Chondrocyte (in vitro differentiated cells): Measurements from ENCODE around the gene SIRPB2. TPM values are rescaled to one million over a fixed set of nuclear protein-coding genes. Genes with fewer than 3 reads are reported as not detected.

ENCODE experiments used
- DNase-seq: peaks from one replicate; pipeline ENCODE4 v3.0.0; 2021; ENCODE audit warnings: mixed read lengths, low spot score
- H3K27ac Mint-ChIP-seq: one replicate; pipeline ENCODE4 v1.8.0; 2021; ENCODE audit warnings: mild to moderate bottlenecking, moderate library complexity, mixed read lengths; ENCODE audit not compliant: unreplicated experiment
- H3K27me3 Mint-ChIP-seq: 2 replicates; pipeline ENCODE4 v1.8.0; 2021; ENCODE audit warnings: low read depth, mixed read lengths
- H3K36me3 Mint-ChIP-seq: 2 replicates; pipeline ENCODE4 v1.8.0; 2021; ENCODE audit warnings: low read depth, mixed read lengths
- H3K4me1 Mint-ChIP-seq: 2 replicates; pipeline ENCODE4 v1.8.0; 2021; ENCODE audit warnings: low read depth, mild to moderate bottlenecking, mixed read lengths
- H3K4me3 Mint-ChIP-seq: one replicate; pipeline ENCODE4 v1.8.0; 2021; ENCODE audit warnings: mild to moderate bottlenecking, moderate library complexity, mixed read lengths; ENCODE audit not compliant: unreplicated experiment
- H3K9me3 Mint-ChIP-seq: 2 replicates; pipeline ENCODE4 v1.8.0; 2021; ENCODE audit warnings: low read depth, mixed read lengths
- total RNA-seq: library from RNA; stranded (reverse); gene quantifications from 3 replicates; pipeline ENCODE4 v1.2.1, GENCODE V29; 2021
- TF ChIP-seq, protein P1 (sequence below): fragments of 200-600 bp; sonication (generic); IDR thresholded peaks from 2 replicates; pipeline ENCODE4 v1.5.0; 2021; ENCODE audit warnings: antibody characterized with exemption, mild to moderate bottlenecking, moderate library complexity

The SIRPB2 gene
- total RNA-seq, 1 donor from 2014 or later, result not detected

DNA sequence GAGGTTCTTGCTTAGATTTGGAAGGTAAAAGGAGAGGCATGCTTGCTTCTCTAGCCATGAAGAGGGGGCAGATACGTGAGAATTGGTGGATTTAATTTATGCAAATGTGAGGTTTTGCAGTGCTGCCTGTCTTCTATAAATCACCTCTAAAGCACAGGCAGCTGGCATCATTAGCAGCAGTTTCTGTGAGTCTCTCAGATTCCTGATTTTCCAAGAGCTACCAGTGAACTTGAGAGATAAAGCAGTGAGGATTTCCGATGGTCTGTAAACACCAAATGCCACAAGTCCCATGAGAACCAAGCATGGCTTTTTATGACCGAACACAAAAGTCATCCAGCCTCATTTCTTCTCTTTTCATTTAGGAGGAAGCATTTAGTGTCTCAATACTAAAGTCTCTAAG, 3.2 kb upstream of the SIRPB2 start:
- H3K9me3 Mint-ChIP-seq, result peaks cover 16% of the 10 kb centered on the region
- no peak for DNase-seq
- no peak overlapping the region for H3K27ac Mint-ChIP-seq
- no peak overlapping the region for H3K4me3 Mint-ChIP-seq
- H3K27me3 Mint-ChIP-seq, result peaks cover 54% of the 10 kb centered on the region
- no peaks in the 10 kb centered on the region for H3K4me1 Mint-ChIP-seq
- no peaks in the 10 kb centered on the region for H3K36me3 Mint-ChIP-seq
- TF ChIP-seq, protein P1, sequence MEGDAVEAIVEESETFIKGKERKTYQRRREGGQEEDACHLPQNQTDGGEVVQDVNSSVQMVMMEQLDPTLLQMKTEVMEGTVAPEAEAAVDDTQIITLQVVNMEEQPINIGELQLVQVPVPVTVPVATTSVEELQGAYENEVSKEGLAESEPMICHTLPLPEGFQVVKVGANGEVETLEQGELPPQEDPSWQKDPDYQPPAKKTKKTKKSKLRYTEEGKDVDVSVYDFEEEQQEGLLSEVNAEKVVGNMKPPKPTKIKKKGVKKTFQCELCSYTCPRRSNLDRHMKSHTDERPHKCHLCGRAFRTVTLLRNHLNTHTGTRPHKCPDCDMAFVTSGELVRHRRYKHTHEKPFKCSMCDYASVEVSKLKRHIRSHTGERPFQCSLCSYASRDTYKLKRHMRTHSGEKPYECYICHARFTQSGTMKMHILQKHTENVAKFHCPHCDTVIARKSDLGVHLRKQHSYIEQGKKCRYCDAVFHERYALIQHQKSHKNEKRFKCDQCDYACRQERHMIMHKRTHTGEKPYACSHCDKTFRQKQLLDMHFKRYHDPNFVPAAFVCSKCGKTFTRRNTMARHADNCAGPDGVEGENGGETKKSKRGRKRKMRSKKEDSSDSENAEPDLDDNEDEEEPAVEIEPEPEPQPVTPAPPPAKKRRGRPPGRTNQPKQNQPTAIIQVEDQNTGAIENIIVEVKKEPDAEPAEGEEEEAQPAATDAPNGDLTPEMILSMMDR, result no peak

DNA sequence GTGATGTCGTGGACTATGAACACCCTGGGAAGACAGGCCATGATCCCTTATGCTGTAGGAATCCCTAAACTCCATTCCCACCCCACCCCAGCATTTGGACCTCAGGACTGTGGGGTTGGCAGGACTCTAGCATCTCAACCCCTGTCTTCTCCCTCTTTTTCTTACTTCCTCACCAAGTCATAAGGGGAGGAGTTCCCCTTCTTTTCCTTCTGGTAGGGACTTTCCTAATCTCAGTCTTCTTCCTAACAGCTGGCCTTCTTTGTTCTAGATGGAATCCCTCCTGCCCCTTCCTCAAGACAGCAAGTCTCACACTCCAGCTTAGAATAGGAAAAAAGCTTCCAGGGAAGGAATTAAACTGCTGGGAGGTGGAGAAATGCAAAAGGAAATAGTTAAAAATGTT, 2.3 kb upstream of the SIRPB2 start:
- Mint-ChIP-seq H3K27me3 (peaks cover 53% of the 10 kb centered on the region), H3K9me3 (peaks cover 16% of the 10 kb centered on the region), H3K27ac (no peak overlapping the region), H3K4me3 (no peak overlapping the region), H3K4me1 (no peaks in the 10 kb centered on the region), H3K36me3 (no peaks in the 10 kb centered on the region)
- TF ChIP-seq, protein P1, result no peak
- DNase-seq, result no peak

DNA sequence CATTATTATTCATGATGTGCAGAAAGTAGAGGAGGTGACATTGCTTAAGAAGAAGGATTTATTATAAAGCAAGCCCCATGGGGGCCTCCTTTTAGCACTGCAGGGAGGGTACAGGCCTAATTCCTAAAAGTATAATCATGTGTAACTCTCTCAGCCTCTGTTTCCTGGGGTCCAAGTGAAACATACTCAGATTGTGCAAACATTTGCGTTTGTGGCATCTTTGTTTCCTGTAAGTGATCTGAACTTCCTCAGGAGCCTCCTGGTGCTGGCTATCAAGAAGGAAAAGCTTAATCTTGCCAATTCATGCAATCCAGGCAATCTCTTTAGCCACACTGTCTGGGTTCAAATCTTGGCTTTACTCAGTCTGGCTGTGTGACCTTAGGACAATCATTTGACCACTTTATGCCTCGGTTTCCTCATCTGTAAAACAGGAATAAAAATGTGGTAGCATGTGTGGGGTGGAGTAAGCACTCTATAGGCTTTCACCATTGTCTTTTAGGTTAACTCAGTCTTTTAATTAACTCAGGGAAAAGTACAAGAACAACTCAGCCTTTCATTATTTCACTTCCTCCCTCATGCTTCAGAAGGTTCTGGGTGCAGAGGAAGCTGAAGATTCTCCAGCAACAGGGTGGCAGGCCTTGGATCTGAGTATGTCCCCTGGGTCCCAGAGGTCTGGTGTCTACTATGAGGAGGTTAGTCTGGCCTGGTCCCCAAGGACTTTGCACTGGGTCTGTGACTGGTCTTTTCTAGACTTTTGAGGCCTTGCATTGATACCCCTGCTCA, 831 bp upstream of the SIRPB2 start:
- no peaks in the 10 kb centered on the region for H3K36me3 Mint-ChIP-seq
- no peak for DNase-seq
- H3K9me3 Mint-ChIP-seq, result peaks cover 8% of the 10 kb centered on the region
- TF ChIP-seq, protein P1, result no peak
- no peak overlapping the region for H3K27ac Mint-ChIP-seq
- no peaks in the 10 kb centered on the region for H3K4me1 Mint-ChIP-seq
- no peak overlapping the region for H3K4me3 Mint-ChIP-seq
- H3K27me3 Mint-ChIP-seq, result peaks cover 54% of the 10 kb centered on the region

DNA sequence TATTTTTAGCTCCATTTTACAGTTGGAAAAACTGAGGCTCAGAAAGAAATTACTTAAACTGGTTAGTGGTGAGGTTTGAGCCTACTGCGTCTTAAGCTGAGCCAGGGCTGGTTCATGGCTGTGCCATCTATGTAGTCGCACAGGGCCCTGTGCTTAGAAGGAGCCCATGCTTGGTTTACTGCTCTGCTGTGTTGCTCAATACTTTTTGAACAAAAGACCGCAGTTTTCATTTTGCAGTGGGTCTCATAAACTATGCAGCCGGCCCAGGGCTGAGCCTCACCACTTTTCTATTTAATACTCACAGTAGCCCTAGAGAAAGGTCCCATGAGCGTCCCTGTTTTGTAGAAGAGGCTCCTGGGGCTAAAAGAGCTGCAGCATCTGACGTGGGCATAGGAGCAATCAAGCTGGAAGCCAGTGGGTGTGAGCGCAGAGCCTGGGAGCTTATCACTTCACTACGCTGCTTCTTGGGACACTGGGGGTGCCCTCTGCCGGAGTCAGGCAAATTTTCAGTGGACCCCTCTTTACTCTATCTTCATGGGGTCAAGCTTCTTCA, 501 bp downstream of the SIRPB2 start:
- no peaks in the 10 kb centered on the region for H3K36me3 Mint-ChIP-seq
- H3K27ac Mint-ChIP-seq, result no peak overlapping the region
- DNase-seq, result no peak
- peaks cover 2% of the 10 kb centered on the region for H3K9me3 Mint-ChIP-seq
- peaks cover 49% of the 10 kb centered on the region for H3K27me3 Mint-ChIP-seq
- TF ChIP-seq, protein P1, result no peak
- no peaks in the 10 kb centered on the region for H3K4me1 Mint-ChIP-seq
- H3K4me3 Mint-ChIP-seq, result no peak overlapping the region

DNA sequence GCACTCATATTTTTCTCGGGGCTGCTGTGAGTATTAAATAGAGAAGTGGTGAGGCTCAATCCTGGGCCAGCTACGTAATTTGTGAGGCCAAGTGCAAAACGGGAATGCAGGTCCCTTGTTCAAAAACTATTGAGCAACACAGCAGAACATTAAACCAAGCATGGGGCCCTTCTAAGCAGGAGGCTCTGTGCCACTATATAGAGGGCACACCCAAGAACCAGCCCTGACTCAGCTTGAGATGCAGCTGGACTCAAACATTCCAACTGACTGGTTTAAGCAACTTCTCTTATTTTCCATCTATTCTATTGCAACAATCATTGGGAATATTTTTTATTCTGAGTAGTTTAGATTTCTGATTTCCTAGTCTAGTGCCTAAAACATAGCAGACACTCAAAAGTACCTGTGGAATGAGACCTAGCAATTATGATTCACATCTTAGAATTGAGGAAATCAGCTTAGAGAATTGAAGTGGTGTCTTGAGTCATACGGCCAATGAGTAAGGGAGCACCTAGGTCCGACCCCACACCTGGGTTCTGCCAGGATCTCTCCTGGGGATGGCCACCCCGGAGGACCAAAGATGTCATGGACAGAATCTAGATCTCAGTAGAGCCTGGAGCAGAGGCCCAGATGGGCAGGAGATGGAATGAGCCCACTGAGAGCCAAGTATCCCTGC, 1.3 kb downstream of the SIRPB2 start:
- DNase-seq, result no peak
- Mint-ChIP-seq H3K9me3 (peaks cover 2% of the 10 kb centered on the region), H3K27me3 (peaks cover 45% of the 10 kb centered on the region), H3K4me1 (no peaks in the 10 kb centered on the region), H3K36me3 (no peaks in the 10 kb centered on the region), H3K27ac (no peak overlapping the region), H3K4me3 (no peak overlapping the region)
- TF ChIP-seq, protein P1, result no peak
